Urothelium cell line (cell line): ENCODE data around the gene HOXA7.

Experiments used
- DNase-seq: peaks from one replicate; pipeline ENCODE4 v3.0.0; 2011; ENCODE audit warnings: low spot score, mixed read lengths
- FAIRE-seq: peaks from 2 replicates; lab custom pipeline; 2011; peaks lifted over from hg19 to GRCh38; lab: Jason Lieb, UNC

HOXA7 gene

GRCh38 chr7:27149842-27150567 is 6.5 kb downstream of the HOXA7 start:
- FAIRE-seq (no peak), DNase-seq (no peak)

GRCh38 chr7:27148756-27149641 is 7.5 kb downstream of the HOXA7 start:
- DNase-seq (no peak), FAIRE-seq (no peak)

DNA sequence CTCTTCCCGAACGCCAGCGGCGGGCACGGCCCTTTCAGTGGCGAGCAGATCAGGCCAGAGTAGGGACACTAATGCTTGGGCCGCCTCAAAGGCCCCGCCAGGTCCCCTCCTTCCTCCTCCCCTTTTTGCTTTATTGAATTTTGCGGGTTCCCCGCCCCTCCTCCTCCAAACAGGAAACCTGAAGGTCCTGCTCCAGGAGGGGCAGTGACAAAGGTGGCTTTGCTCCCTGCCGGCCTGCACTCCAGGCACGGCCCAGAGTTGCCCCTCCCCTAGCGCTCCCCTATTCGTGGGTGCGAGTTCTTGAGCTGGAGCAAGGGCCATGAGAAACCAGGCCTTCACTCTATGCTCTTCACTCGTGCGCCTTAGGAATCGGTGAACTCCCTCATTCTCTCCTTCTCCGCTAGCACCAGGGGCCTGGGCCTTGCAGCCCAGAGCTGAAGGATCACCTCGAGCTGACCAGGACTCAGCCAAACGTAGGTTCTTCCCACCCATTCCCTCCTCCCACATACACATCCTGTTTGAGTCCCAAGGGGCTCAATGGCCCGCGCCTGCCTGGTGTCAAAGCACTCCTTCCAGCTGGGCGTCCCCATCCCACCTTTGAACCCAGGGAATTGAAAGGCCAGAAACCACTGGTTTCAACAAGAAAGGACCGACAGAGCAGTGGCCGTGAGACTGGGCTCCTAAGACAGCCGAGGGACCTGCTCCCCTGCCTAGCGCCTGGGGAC is 8.3 kb downstream of the HOXA7 start:
- FAIRE-seq, result no peak
- DNase-seq, result no peak

- no peak for DNase-seq
- no peak for FAIRE-seq
Measured at GRCh38 chr7:27147199-27148030, 9.1 kb downstream of the HOXA7 start, which contains the start of gene HOXA6. Gene HOXA6, minus strand, starts transcription at chr7:27147774. Its CDS starts 25 bp downstream, at chr7:27147749.

DNA sequence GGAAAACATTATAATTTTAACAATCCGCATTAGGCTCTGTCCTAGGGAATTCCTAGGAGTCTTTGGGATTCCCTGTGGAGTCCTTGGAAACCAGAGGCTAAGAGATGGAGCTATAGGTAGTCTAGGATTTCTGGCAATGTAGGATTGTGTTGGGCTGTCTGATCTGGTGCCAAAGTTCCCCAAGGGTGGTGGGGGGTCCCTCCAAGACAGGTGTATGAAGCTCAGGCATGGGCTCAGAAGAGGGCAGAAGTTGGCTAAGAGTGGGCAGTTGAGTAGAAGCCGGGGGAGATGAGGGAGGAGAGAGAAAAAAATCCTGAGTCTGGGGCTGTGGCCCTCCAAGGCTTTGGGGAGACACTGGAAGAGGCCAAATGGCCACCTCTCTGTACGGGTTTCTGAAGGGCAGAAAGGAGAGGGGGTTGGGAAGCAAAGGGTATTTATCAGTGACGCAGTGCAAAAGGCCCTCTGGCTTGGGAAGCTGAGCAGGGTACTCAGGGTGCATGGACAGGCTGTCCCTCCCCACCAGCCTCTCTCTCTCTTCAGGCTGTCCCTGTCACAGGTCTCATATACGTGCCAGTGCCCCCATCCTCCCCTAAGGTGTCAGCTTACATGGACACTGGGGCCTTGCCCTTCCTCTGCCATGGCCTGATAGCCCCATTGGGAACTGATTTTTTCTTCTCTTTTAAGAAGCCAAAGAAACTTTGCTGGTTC is 9.8 kb downstream of the HOXA7 start:
- FAIRE-seq (no peak), DNase-seq (no peak)

- FAIRE-seq (no peak), DNase-seq (no peak)
Measured at GRCh38 chr7:27145914-27146412, 10.5 kb downstream of the HOXA7 start.

DNA sequence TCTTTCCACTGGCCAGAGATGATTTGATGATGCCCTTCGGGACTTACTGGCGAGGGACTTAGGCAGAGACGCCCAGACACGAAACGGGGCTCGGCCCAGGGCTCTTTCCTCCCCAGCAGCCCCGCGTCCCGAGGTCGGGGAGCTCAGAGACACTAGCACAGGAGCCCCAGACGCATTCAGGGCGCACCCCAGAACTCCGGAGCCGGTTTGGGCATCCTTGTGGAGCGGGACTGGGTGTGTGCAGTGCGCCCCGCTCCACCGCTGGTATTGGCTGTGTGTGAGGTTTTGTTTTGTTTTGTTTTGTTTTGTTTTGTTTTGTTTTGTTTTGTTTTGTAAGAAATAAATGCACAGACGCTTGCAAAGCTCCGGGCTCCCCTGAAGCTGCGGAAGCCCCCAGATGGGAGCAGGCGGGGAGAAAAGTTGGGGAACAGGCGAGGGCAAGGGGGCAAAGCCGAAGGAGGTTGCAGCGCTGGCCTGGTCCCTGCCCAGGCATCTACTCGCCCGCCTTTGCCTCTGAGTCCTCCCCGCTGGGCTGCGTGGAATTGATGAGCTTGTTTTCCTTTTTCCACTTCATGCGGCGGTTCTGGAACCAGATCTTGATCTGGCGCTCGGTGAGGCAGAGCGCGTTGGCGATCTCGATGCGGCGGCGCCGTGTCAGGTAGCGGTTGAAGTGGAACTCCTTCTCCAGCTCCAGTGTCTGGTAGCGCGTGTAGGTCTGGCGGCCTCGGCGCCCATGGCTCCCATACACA is 11.1 kb downstream of the HOXA7 start:
- FAIRE-seq (no peak), DNase-seq (no peak)

DNA sequence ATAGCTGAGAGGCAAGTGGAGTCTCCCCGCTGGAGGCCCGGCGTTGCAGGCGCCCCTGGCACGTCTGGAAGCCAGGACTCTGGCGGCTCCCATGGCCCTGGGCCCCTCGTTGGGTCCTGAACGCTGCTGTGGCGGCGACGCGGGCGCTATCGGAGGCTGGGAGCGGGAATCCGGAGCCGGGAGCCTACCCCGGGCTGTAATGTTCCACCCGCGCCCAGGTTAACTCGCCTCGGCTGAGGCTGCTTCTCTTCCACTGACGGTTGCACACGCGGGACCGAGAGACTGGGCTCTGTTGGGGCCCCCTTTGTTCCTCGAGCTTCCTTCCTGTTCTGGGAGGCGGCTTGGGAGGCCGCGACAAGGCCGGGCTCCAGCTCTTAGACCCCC is 11.7 kb downstream of the HOXA7 start:
- DNase-seq (no peak), FAIRE-seq (no peak)

DNA sequence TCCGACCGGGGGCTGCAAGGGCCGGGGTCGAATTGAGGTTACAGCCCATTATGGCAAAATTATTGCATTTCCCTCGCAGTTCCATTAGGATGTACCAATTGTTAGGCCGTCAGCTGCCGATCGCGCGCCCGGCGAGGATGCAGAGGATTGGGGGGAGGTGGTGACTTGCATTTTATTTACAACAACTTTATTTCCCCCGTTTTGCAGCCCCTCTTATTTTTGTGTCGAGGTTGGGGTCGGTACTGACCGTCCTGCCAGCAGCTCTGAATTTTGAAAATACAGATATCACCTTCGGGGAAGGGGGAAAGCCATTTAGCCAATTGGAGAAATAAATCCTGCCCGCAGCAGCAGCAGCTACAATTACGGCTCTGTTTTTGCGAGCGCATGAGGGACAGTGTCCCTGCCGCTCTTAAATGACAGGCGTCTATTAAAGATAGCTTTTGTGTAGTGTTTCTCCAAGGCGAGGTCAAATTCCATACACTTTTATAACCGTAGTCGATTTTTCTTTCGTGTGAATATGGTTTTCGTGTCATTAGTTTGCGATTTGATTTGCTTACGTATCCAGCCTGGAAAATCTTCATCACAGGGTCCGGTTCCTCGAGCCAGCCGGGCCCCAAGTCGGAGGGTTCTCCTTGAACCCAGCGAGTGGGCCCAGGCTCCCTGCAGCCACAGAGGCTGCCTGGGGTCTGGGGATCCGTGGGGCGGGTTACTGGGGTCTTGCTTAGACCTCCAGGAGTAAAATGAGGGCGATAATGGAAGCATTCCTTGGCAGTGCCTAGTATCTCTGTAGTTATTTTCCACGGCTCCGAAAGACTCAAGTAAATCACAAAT is 12.3 kb downstream of the HOXA7 start:
- peak; percentile 46 for FAIRE-seq
- no peak for DNase-seq

DNA sequence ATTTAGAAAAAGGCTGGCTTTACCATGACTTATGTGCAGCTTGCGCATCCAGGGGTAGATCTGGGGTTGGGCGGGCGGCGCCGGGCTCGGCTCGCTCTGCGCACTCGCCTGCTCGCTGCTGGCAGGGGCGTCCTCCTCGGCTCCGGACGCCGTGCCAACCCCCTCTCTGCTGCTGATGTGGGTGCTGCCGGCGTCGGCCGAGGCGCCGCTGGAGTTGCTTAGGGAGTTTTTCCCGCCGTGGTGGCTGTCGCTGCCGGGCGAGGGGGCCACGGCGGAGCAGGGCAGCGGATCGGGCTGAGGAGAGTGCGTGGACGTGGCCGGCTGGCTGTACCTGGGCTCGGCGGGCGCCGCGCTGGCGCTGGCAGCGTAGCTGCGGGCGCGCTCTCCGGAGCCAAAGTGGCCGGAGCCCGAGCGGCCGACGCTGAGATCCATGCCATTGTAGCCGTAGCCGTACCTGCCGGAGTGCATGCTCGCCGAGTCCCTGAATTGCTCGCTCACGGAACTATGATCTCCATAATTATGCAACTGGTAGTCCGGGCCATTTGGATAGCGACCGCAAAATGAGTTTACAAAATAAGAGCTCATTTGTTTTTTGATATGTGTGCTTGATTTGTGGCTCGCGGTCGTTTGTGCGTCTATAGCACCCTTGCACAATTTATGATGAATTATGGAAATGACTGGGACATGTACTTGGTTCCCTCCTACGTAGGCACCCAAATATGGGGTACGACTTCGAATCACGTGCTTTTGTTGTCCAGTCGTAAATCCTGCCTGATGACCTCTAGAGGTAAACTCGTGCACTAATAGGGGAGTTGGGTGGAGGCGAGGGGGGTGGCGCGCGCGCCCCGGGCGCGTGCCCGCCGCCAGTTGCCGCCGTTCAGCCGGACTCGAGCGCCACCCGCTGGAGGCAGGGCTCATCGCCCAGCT is 13.2 kb downstream of the HOXA7 start, which contains the start of gene HOXA5:
Gene HOXA5, minus strand, starts transcription at position 659 of the 927 bp plus-strand sequence. Its CDS starts 74 bp downstream, at position 585.
- peak; percentile 94 for DNase-seq
- peak; percentile 87 for FAIRE-seq

GRCh38 chr7:27142580-27143022 is 13.9 kb downstream of the HOXA7 start:
- peak; percentile 73 for FAIRE-seq
- DNase-seq, result no peak

- no peak for DNase-seq
- FAIRE-seq, result no peak
Measured at GRCh38 chr7:27141923-27142579, 14.4 kb downstream of the HOXA7 start.

GRCh38 chr7:27141137-27141922 is 15.1 kb downstream of the HOXA7 start:
- DNase-seq (no peak), FAIRE-seq (no peak)

DNA sequence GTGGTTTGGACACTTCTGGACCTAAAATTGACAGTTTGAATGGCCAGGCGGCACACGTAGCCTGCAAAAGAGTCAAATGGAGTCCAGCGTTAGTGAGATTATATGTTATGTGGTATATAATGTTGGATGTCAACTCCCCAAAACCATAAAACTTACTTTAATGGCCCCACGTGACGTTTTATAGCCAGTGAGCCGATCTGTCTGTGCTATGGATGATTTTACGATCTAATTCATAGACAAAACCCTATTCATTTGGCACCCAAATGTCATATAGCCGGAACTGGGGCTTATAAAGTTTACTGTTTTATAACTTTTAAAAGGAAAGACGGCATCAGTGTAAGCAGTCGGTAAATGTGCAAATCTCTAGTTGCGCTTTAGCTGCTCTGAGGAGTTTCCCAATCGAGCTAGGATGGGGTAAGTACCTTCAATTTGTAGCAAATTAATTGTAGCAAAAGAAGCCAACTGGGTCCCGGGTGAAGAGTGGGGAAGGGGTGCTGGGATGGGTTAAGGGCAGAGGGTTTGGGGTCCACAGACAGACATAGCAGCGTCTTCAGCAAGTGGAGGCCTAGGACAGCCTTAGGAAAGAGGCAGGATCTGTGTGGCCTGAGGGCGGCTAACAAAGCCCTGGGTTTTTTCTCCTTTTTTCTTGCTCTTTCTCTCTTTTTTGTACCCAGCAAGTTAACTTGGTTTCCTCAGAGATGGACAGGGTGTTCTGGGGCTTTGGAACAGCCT is 16.2 kb downstream of the HOXA7 start:
- FAIRE-seq (no peak), DNase-seq (no peak)
